Right lobe of liver (tissue), 6 donors: ENCODE measurements around the gene LDLRAD3. TPM values are rescaled to one million over a fixed set of nuclear protein-coding genes. Genes with fewer than 3 reads are reported as not detected.

ENCODE experiments used
- ATAC-seq, 4 donors: fragments of 200-7000 bp; cut with Tn5 transposase; one replicate each; pipeline ENCODE4 v1.9.1; 2020; ENCODE audit warnings: mild to moderate bottlenecking in 4 of 4, moderate library complexity in 4 of 4
- DNase-seq, 3 donors: peaks; one replicate each; pipeline ENCODE4 v3.0.0-alpha.2; 2020
- H3K27ac ChIP-seq, 3 donors: fragments of 200-600 bp; one replicate each; pipeline ENCODE4 v1.8.0; 2022
- H3K27me3 ChIP-seq, 2 donors: fragments of 200-600 bp; one replicate each; pipeline ENCODE4 v1.8.0; 2022
- H3K36me3 ChIP-seq, 4 donors: fragments of 200-600 bp; sonication (generic) in 1 of 4; one replicate each; pipeline versions ENCODE4 v1.5.1 to v1.8.0; 2017 to 2022; ENCODE audit warnings: control low read depth in 1 of 4
- H3K4me1 ChIP-seq, 4 donors: fragments of 200-600 bp; sonication (generic) in 1 of 4; one replicate each; pipeline versions ENCODE4 v1.5.1 to v1.8.0; 2017 to 2022; ENCODE audit warnings: control low read depth in 1 of 4
- H3K4me3 ChIP-seq, 3 donors: fragments of 200-600 bp; one replicate each; pipeline ENCODE4 v1.8.0; 2022
- H3K9me3 ChIP-seq, 4 donors: fragments of 200-600 bp; sonication (generic) in 1 of 4; one replicate each; pipeline versions ENCODE4 v1.5.1 to v1.8.0; 2017 to 2022; ENCODE audit warnings: control low read depth in 1 of 4
- POLR2A ChIP-seq: fragments of 450-650 bp; IDR thresholded peaks from one replicate; pipeline ENCODE4 v1.6.1; 2017; ENCODE audit warnings: antibody characterized with exemption, mild to moderate bottlenecking
- WGBS: methylation state at CpG from one replicate; pipeline ENCODE4 v1.1.6; 2018; ENCODE audit warnings: low coverage, low lambda C conversion rate; ENCODE audit not compliant: insufficient coverage; ENCODE audit errors: missing lambda C conversion rate; 5-methylcytosine and 5-hydroxymethylcytosine counted together
- intact Hi-C, 2 donors: fragments of 100-400 bp; cut with DNase I; formaldehyde crosslinking; loops; one replicate each; pipeline versions ENCODE4 v1.11.2 to v1.14.1; 2022
- total RNA-seq, 6 experiments: library from RNA; depleted of rRNA in 2 of 6; stranded (reverse); fragments of >200 nt in 2 of 6; fragmentation: NEBNext Ultra II Directional in 3 of 6; extraction: Animal tissue kit (Norgen Biotek cat#: 25700) in 3 of 6; gene quantifications; one replicate each; pipeline versions ENCODE4 v1.1.0 to v1.2.4, GENCODE V29; 2016 to 2023
- TF ChIP-seq, protein P1 (sequence below), 4 donors: fragments of 200-600 bp in 3 of 4; fragments of 450-650 bp in 1 of 4; IDR thresholded peaks; one replicate each; pipeline versions ENCODE4 v1.5.1 to v1.8.0; 2016 to 2022; ENCODE audit warnings: antibody characterized with exemption in 4 of 4, mild to moderate bottlenecking in 2 of 4
- donor health status: DM: no; HTN: yes; CAD: no.
- donor health status: DM: no; HTN: no; CAD: no.
- donor health status: DM: no; HTN: no; CAD: no.
- donor health status: DM: no; HTN: yes; CAD: no.
- donor health status: DM: no; HTN: yes; CAD: no.

LDLRAD3 gene
- total RNA-seq, 6 experiments from 2014 or later: 0.62 to 3.3 (median 2.7) TPM

DNA sequence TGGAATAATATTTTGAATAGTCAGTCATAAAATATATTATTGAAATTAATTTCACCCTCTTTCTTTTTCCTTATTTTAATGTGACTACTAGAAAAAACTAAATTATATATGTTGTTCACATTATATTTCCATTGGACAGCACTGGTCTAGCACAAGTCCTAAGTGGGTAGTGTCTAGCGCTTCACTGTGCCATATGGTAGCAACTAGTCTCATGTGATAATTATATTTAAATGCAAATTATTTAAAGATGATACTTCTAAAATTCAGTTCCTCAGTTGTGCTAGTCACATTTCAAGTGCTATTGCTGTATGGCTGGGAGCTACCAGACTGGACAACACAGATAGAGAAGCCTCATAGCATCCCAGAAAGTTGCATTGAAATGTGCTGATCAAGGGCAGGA is 19.1 kb upstream of the LDLRAD3 start:
- no peak for TF ChIP-seq POLR2A
- TF ChIP-seq, protein P1, sequence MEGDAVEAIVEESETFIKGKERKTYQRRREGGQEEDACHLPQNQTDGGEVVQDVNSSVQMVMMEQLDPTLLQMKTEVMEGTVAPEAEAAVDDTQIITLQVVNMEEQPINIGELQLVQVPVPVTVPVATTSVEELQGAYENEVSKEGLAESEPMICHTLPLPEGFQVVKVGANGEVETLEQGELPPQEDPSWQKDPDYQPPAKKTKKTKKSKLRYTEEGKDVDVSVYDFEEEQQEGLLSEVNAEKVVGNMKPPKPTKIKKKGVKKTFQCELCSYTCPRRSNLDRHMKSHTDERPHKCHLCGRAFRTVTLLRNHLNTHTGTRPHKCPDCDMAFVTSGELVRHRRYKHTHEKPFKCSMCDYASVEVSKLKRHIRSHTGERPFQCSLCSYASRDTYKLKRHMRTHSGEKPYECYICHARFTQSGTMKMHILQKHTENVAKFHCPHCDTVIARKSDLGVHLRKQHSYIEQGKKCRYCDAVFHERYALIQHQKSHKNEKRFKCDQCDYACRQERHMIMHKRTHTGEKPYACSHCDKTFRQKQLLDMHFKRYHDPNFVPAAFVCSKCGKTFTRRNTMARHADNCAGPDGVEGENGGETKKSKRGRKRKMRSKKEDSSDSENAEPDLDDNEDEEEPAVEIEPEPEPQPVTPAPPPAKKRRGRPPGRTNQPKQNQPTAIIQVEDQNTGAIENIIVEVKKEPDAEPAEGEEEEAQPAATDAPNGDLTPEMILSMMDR (IDR thresholded peaks at IDR 0.05): no peak
- no peak for ATAC-seq
- no peak overlapping the region for H3K4me3 ChIP-seq

GRCh38 chr11:35927104-35927503 is 16.8 kb upstream of the LDLRAD3 start:
- H3K4me1 ChIP-seq: peaks cover 0 to 9% (median 4%) of the 10 kb centered on the region in 4 donors
- H3K36me3 ChIP-seq: no peaks in the 10 kb centered on the region
- WGBS: 53% methylated on average over 10 of the region's 11 CpGs
- intact Hi-C loops: no loop called here
- no peak overlapping the region for H3K27ac ChIP-seq
- no peak for ATAC-seq
- H3K27me3 ChIP-seq: no peaks in the 10 kb centered on the region
- no peak overlapping the region for H3K4me3 ChIP-seq
- no peak for TF ChIP-seq POLR2A
- TF ChIP-seq, protein P1 (IDR thresholded peaks at IDR 0.05): no peak
- no peaks in the 10 kb centered on the region for H3K9me3 ChIP-seq
- no peak for DNase-seq

More for the DNA sequence above, 19.1 kb upstream of the LDLRAD3 start:
- 100% methylated on average over 1 of the region's 1 CpG for WGBS
- Histone ChIP-seq H3K9me3 (no peaks in the 10 kb centered on the region), H3K4me1 (peaks cover 0 to 9% (median 4%) of the 10 kb centered on the region in 4 donors), H3K27me3 (no peaks in the 10 kb centered on the region), H3K36me3 (no peaks in the 10 kb centered on the region), H3K27ac (no peak overlapping the region)
- no peak for DNase-seq
- intact Hi-C loops: no loop called here

DNA sequence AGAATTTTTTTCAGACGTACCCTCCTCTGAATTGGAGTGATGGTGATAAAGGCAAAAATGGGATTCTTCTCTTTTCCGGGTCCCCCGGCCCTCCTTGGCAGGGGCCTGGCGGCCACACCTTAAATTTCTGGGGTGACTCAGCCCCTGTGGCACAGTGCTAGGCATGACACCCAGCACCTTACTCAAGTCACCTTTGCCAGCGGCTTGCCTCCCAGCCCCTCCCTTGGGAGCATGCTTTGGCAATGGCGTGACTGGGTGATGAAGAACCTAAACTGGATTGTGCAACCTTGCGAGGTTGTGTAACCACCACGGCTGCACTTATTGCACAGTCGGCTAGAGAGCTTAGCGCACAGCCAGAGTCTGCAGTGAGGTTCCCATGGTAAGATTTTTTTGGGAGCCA is 16.2 kb upstream of the LDLRAD3 start:
- no peaks in the 10 kb centered on the region for H3K36me3 ChIP-seq
- H3K9me3 ChIP-seq: no peaks in the 10 kb centered on the region
- no peak overlapping the region for H3K27ac ChIP-seq
- ATAC-seq: peak; percentile 98 to 100 (median 99)
- 13% methylated on average over 7 of the region's 10 CpGs for WGBS
- H3K4me1 ChIP-seq: peaks cover 0 to 9% (median 4%) of the 10 kb centered on the region in 4 donors
- peak; percentile 85 to 94 (median 87) for DNase-seq
- intact Hi-C loops: no loop called here
- no peaks in the 10 kb centered on the region for H3K27me3 ChIP-seq
- TF ChIP-seq POLR2A: no peak
- TF ChIP-seq, protein P1 (IDR thresholded peaks at IDR 0.05): no peak
- H3K4me3 ChIP-seq: no peak overlapping the region

DNA sequence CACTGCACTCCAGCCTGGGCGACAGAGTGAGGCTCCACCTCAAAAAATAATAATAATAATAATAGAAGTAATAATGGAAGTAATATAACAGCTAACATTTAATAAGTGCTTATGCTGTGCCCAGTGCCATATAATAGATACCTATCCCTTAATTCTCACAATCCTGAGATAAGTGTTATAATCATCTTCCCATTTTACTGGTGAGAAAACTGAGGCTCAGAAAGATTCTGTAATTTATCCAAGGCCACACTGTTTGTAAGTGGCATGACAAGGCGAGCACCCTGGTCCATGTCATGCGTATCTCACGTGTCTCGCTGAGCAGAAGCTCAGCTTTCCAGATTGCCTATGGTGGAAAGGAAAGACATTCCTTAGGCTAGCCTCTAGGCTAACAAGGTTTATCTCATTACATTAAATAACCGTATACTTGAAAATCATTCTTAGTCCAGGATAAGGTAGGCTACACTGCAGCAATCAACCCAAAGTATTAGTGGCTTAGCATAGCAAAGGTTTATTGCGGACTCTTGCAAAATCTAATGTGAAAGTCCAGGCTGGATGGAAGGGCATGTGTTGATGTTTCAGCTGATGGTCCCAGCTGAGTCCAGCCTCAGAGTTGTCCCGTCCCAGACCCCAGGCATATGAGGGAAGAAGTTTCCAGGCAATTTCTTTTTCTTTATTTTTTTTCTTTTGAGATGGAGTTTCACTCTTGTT is 15.0 kb upstream of the LDLRAD3 start:
- TF ChIP-seq POLR2A: no peak
- TF ChIP-seq, protein P1 (IDR thresholded peaks at IDR 0.05): no peak
- 85% methylated on average over 8 of the region's 8 CpGs for WGBS

More for the DNA sequence above, 15.0 kb upstream of the LDLRAD3 start:
- Histone ChIP-seq H3K9me3 (no peaks in the 10 kb centered on the region), H3K36me3 (no peaks in the 10 kb centered on the region), H3K4me3 (no peak overlapping the region), H3K27me3 (no peaks in the 10 kb centered on the region), H3K27ac (no peak overlapping the region), H3K4me1 (peaks cover 0 to 9% (median 4%) of the 10 kb centered on the region in 4 donors)
- no peak for DNase-seq
- intact Hi-C loops: no loop called here
- peak in 1 of 4 donors; percentile 14 for ATAC-seq
